ENCODE results near the gene PDIA6. TPM values are rescaled to one million over a fixed set of nuclear protein-coding genes. Genes with fewer than 3 reads are reported as not detected.

Gene PDIA6
- total RNA-seq, 1 donor from 2014 or later = 346 TPM

GRCh38 chr2:10790228-10790973 is 22.2 kb downstream of the PDIA6 start:
- Histone ChIP-seq H3K4me3 (ENCODE audit: insufficient read depth, low read depth, low read length) (no peak overlapping the region), H3K9me3 (ENCODE audit: insufficient read depth, low read depth, low read length) (no peaks in the 10 kb centered on the region), H3K4me1 (ENCODE audit: insufficient read depth, low read length) (no peaks in the 10 kb centered on the region), H3K27ac (ENCODE audit: low read depth, low read length) (no peak overlapping the region), H4K20me1 (ENCODE audit: insufficient read depth, low read length) (peaks cover 85% of the 10 kb centered on the region), H2AFZ (ENCODE audit: low read depth, low read length) (no peak overlapping the region), H3K79me2 (ENCODE audit: insufficient read depth, low read length) (peaks cover 32% of the 10 kb centered on the region), H3K27me3 (ENCODE audit: insufficient read depth, low read length) (no peaks in the 10 kb centered on the region), H3K9ac (ENCODE audit: low read length) (no peak overlapping the region), H3K36me3 (ENCODE audit: insufficient read depth, low read length) (peaks cover 82% of the 10 kb centered on the region), H3K4me2 (ENCODE audit: low read length) (no peak overlapping the region)
- TF ChIP-seq CTCF (IDR thresholded peaks at IDR 0.05; ENCODE audit: insufficient read depth, low read depth, low read length) (no peak), EZH2 (IDR thresholded peaks at IDR 0.05; ENCODE audit: insufficient read depth, low read length) (no peak)
- H3K4me3 Mint-ChIP-seq (ENCODE audit: unreplicated experiment) = no peak overlapping the region
- H3K9me3 Mint-ChIP-seq (ENCODE audit: unreplicated experiment) = no peaks in the 10 kb centered on the region
- FAIRE-seq (no peak), DNase-seq (ENCODE audit: low read depth) (no peak)
- peaks cover 2% of the 10 kb centered on the region for H3K4me1 Mint-ChIP-seq (ENCODE audit: low read depth, unreplicated experiment)
- H3K36me3 Mint-ChIP-seq (ENCODE audit: low read depth, unreplicated experiment) = peaks cover 23% of the 10 kb centered on the region
- no peaks in the 10 kb centered on the region for H3K27me3 Mint-ChIP-seq (ENCODE audit: low read depth, unreplicated experiment)
- no peak overlapping the region for H3K27ac Mint-ChIP-seq (ENCODE audit: unreplicated experiment)

DNA sequence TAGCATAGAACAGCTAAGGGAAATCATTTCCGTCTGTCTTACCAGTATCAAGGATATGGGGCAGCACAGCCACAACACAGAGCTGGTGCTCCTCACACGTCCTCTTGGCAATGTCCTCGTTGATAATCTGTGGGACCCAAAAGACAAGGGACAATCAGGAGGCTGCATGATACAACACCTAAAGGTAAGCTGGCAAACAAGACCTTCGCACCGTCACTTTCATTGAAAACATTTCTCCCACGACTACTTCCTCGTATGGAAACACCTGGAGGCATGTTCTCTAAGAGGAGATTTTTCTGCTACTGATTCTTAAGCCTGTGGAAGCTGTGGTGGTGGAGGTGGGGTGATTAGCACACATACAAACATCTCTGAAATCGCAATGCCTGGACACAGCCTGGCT is 23.7 kb downstream of the PDIA6 start:
- Mint-ChIP-seq H3K4me3 (ENCODE audit: unreplicated experiment) (no peak overlapping the region), H3K4me1 (ENCODE audit: low read depth, unreplicated experiment) (peaks cover 6% of the 10 kb centered on the region), H3K36me3 (ENCODE audit: low read depth, unreplicated experiment) (peaks cover 23% of the 10 kb centered on the region), H3K27me3 (ENCODE audit: low read depth, unreplicated experiment) (no peaks in the 10 kb centered on the region), H3K27ac (ENCODE audit: unreplicated experiment) (no peak overlapping the region), H3K9me3 (ENCODE audit: unreplicated experiment) (no peaks in the 10 kb centered on the region)
- Histone ChIP-seq H3K4me2 (ENCODE audit: low read length) (no peak overlapping the region), H3K9ac (ENCODE audit: low read length) (no peak overlapping the region), H3K27ac (ENCODE audit: low read depth, low read length) (no peak overlapping the region), H3K79me2 (ENCODE audit: insufficient read depth, low read length) (peaks cover 23% of the 10 kb centered on the region), H3K9me3 (ENCODE audit: insufficient read depth, low read depth, low read length) (no peaks in the 10 kb centered on the region), H3K27me3 (ENCODE audit: insufficient read depth, low read length) (no peaks in the 10 kb centered on the region), H2AFZ (ENCODE audit: low read depth, low read length) (no peak overlapping the region), H4K20me1 (ENCODE audit: insufficient read depth, low read length) (peaks cover 90% of the 10 kb centered on the region), H3K4me1 (ENCODE audit: insufficient read depth, low read length) (peaks cover 2% of the 10 kb centered on the region), H3K36me3 (ENCODE audit: insufficient read depth, low read length) (peaks cover 89% of the 10 kb centered on the region), H3K4me3 (ENCODE audit: insufficient read depth, low read depth, low read length) (no peak overlapping the region)
- DNase-seq (ENCODE audit: low read depth) (no peak), FAIRE-seq (no peak)
- TF ChIP-seq EZH2 (IDR thresholded peaks at IDR 0.05; ENCODE audit: insufficient read depth, low read length) (no peak), CTCF (IDR thresholded peaks at IDR 0.05; ENCODE audit: insufficient read depth, low read depth, low read length) (no peak)

Measured in astrocyte (in vitro differentiated cells and primary cell).